Breast epithelium (tissue), 3 donors: ENCODE data around the gene GNB5.

ENCODE experiments used
- POLR2A ChIP-seq: fragments of 450-650 bp; IDR thresholded peaks from one replicate; pipeline ENCODE4 v1.6.1; 2016; ENCODE audit warnings: antibody characterized with exemption, mild to moderate bottlenecking, moderate library complexity
- POLR2AphosphoS5 ChIP-seq, 3 donors: sonication (generic); formaldehyde crosslinking; IDR thresholded peaks; one replicate each; pipeline ENCODE4 v1.6.1; 2017; ENCODE audit warnings: antibody characterized with exemption in 3 of 3
- TF ChIP-seq, protein P1 (sequence below), 3 donors: fragments of 450-650 bp; IDR thresholded peaks; one replicate each; pipeline ENCODE4 v1.5.1; 2016 to 2017; ENCODE audit warnings: antibody characterized with exemption in 3 of 3, mild to moderate bottlenecking in 3 of 3, moderate library complexity in 3 of 3

DNA sequence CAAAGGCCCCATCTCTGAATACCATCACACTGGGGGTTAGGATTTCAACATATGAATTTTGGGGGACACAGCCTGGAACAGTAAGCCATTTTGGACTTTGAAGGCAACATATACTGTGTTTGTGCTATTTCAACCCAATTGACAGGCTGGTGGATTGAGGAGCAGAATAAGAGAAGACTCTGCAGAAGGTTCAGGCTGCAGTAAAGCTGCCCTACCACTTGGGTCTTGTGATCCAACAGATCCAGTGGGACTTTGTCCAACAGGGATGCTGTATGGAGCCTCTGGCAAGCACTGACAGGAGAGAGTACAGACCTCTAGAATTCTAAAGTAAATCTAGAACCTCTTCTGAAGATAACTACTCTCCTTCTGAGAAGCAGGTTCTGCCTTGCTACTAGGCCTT, 77.5 kb downstream of the GNB5 start:
- TF ChIP-seq POLR2AphosphoS5 (IDR thresholded peaks at IDR 0.05) (no peak), POLR2A (no peak)
- TF ChIP-seq, protein P1, sequence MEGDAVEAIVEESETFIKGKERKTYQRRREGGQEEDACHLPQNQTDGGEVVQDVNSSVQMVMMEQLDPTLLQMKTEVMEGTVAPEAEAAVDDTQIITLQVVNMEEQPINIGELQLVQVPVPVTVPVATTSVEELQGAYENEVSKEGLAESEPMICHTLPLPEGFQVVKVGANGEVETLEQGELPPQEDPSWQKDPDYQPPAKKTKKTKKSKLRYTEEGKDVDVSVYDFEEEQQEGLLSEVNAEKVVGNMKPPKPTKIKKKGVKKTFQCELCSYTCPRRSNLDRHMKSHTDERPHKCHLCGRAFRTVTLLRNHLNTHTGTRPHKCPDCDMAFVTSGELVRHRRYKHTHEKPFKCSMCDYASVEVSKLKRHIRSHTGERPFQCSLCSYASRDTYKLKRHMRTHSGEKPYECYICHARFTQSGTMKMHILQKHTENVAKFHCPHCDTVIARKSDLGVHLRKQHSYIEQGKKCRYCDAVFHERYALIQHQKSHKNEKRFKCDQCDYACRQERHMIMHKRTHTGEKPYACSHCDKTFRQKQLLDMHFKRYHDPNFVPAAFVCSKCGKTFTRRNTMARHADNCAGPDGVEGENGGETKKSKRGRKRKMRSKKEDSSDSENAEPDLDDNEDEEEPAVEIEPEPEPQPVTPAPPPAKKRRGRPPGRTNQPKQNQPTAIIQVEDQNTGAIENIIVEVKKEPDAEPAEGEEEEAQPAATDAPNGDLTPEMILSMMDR (IDR thresholded peaks at IDR 0.05): no peak
